ENCODE results near the gene GLIS1. TPM values are rescaled to one million over a fixed set of nuclear protein-coding genes. Genes with fewer than 3 reads are reported as not detected.

Gene GLIS1
- total and polyA plus RNA-seq, 2 donors, result 0.42 to 2.0 TPM

DNA sequence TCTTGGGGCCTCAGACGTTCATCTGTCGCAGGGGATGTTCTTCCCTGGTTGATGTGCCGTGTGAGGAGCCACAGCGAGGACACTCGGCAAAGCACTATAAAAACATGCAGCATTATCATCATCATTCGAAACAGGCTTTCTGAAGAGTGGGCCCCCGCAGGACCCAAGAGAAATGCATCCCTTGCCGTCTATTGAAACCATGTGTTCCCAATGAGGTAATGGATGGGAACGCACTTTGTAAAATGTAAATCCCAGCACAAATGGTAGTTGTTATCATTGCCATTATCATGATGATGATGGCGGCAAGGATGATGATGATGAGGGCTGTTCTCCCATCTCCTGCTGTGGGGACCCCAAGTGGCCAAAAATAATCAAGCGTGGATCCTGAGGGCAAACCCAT is 76.8 kb downstream of the GLIS1 start:
- no peak for DNase-seq (ENCODE audit: extremely low spot score)
- Histone ChIP-seq H3K27ac (ENCODE audit: low read depth) (no peak overlapping the region), H3K36me3 (ENCODE audit: insufficient read depth) (no peaks in the 10 kb centered on the region), H3K4me3 (ENCODE audit: low read depth, low read length) (no peak overlapping the region), H3K4me1 (ENCODE audit: insufficient read depth) (no peaks in the 10 kb centered on the region)
- 89% methylated on average over 11 of the region's 11 CpGs for WGBS

DNA sequence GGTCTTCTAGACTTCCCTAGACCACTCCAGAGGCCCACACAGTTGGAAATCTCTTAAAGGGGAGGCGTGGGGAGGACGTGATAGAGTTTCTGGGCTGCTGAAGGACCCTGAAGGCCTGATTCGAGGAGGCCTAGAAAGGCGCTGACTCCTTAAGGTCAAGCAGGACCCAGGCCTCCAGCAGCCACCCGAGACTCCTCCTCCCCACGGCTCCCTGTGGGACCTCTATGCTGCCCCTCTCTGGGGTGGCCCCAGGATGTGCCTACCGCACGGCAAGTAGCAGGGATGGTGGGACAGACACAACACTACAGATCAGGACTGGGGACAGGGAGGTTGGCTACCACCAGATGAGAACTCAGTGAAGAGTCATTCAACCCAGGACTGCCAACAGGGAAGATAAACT is 77.5 kb downstream of the GLIS1 start:
- Histone ChIP-seq H3K4me1 (ENCODE audit: insufficient read depth) (no peaks in the 10 kb centered on the region), H3K36me3 (ENCODE audit: insufficient read depth) (no peaks in the 10 kb centered on the region), H3K27ac (ENCODE audit: low read depth) (no peak overlapping the region), H3K4me3 (ENCODE audit: low read depth, low read length) (no peak overlapping the region)
- WGBS, result 92% methylated on average over 8 of the region's 8 CpGs
- no peak for DNase-seq (ENCODE audit: extremely low spot score)

DNA sequence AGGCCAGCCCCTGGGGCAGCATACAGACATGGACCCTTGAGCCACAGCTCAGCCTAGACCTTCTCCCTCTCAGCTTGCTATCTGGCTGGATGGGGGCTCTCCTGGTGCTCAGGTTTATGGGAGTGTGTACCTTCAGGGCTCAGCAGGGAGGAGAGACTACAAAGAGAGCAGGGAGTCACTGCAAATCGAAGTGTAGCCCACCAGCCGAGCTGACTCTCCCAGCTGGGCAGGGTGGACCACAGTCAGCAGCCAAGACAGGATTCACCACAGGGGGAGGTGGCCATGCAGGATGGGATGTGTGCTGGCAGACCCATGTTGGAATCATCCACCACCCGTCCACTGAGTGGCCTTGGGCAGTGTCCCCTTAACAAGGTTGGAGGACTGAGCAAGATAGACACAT is 78.3 kb downstream of the GLIS1 start:
- DNase-seq (ENCODE audit: extremely low spot score), result no peak

DNA sequence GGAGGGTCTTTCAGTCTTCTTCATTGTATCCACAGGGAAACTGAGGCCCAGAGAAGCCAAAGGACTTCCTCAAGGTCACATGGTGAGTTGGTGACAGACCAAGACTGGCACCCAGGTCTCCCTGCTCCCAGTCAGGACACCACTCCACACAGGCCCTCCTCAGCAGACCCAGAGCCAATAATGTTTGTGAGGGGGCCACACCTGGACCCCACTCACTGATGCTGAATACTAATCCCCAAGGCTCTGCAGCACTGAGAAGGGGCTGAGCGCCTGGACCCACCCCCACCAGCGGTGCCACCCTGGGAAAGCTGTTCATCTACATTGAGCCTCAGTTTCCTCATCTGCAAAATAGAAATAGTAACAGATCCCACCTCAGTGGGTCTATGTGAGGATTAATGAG is 79.5 kb downstream of the GLIS1 start:
- Histone ChIP-seq H3K4me3 (ENCODE audit: low read depth, low read length) (no peak overlapping the region), H3K36me3 (ENCODE audit: insufficient read depth) (no peaks in the 10 kb centered on the region), H3K27ac (ENCODE audit: low read depth) (no peak overlapping the region), H3K4me1 (ENCODE audit: insufficient read depth) (no peaks in the 10 kb centered on the region)
- DNase-seq (ENCODE audit: extremely low spot score), result no peak
- WGBS, result 96% methylated on average over 2 of the region's 2 CpGs

More for the DNA sequence above, 78.3 kb downstream of the GLIS1 start:
- no peak overlapping the region for H3K4me3 ChIP-seq (ENCODE audit: low read depth, low read length)
- no peaks in the 10 kb centered on the region for H3K36me3 ChIP-seq (ENCODE audit: insufficient read depth)
- H3K27ac ChIP-seq (ENCODE audit: low read depth), result no peak overlapping the region
- 84% methylated on average over 3 of the region's 3 CpGs for WGBS
- H3K4me1 ChIP-seq (ENCODE audit: insufficient read depth), result no peaks in the 10 kb centered on the region

DNA sequence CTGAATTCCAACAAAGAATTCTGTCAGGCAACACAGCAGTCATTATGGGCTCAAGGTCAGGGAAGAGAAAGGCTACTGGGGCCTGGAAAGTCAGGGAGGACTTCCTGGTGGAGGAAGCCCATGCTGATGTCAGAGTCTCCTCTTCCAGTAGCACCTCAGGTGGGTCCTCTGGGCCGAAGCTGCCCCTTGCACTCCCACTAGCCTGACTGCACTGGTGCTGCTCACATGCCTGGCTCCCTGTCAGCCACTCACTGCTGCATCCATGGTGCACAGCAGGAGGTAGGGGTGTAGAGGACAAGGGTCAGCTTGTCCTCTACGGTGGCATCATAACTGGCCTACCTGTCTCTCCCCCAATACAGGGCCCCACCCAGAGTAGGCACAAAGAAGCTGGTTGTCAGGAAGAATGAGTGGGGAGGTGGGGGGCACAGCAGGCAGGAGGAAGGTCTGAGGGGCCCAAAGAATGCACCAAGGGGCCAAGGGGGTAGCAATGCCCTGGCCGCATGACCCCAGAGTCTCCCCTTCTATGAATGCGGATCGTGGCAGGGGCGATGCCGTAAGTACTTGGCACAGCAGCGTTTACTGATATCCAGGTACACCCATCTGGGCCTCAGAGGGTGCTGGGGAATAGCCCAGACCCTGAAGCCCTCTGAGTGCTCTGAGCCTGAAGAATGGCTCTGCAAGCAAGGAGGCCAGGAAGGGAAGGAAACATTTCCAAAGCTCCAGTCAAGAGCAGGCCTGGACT is 80.3 kb downstream of the GLIS1 start:
- H3K4me3 ChIP-seq (ENCODE audit: low read depth, low read length), result no peak overlapping the region
- no peak for DNase-seq (ENCODE audit: extremely low spot score)
- WGBS, result 86% methylated on average over 8 of the region's 8 CpGs

DNA sequence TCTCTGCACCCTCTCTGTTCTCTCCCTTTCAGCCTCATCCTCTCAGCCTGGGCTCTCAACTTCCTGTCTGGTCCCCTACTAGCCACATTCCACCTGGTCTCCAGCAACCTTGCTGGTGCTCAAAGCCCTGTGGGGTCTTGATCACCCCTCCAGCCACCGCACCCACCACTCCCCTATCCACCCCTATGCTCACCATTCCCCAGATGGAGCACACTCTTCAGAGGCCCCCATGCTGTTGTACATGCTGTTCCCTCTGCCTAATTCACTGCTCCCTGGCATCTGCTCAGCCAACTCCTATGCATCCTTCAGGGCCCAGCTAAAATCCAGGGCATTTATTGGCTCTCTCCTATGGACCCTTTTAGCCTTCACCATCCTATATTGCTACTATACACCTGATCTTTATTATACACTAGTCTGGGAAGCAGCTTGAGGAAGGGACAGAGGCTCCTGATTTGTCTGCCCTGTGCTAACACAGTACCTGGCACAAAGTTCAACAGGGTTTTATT is 81.0 kb downstream of the GLIS1 start:
- no peak overlapping the region for H3K4me3 ChIP-seq (ENCODE audit: low read depth, low read length)
- no peak for DNase-seq (ENCODE audit: extremely low spot score)
- H3K4me1 ChIP-seq (ENCODE audit: insufficient read depth), result no peaks in the 10 kb centered on the region
- WGBS, result 98% methylated on average over 1 of the region's 1 CpG
- no peak overlapping the region for H3K27ac ChIP-seq (ENCODE audit: low read depth)
- H3K36me3 ChIP-seq (ENCODE audit: insufficient read depth), result no peaks in the 10 kb centered on the region

More for the DNA sequence above, 80.3 kb downstream of the GLIS1 start:
- H3K27ac ChIP-seq (ENCODE audit: low read depth), result no peak overlapping the region
- no peaks in the 10 kb centered on the region for H3K4me1 ChIP-seq (ENCODE audit: insufficient read depth)
- no peaks in the 10 kb centered on the region for H3K36me3 ChIP-seq (ENCODE audit: insufficient read depth)

DNA sequence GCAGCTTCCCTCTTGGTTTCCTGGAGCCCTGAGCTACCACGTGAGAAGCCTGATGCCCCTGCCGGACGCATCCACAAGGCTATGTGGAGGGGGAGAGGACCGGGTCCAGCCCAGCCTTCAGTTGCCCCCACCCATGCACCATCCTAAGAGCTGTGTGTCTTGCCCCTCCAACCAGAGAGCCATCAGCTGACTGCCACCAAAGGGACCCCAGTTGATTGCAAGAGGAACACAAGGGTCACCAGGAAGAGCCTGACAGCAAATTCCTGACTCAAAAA is 81.5 kb downstream of the GLIS1 start:
- 35% methylated on average over 4 of the region's 4 CpGs for WGBS
- no peak for DNase-seq (ENCODE audit: extremely low spot score)
- no peaks in the 10 kb centered on the region for H3K36me3 ChIP-seq (ENCODE audit: insufficient read depth)
- H3K27ac ChIP-seq (ENCODE audit: low read depth), result no peak overlapping the region
- no peak overlapping the region for H3K4me3 ChIP-seq (ENCODE audit: low read depth, low read length)
- H3K4me1 ChIP-seq (ENCODE audit: insufficient read depth), result no peaks in the 10 kb centered on the region

DNA sequence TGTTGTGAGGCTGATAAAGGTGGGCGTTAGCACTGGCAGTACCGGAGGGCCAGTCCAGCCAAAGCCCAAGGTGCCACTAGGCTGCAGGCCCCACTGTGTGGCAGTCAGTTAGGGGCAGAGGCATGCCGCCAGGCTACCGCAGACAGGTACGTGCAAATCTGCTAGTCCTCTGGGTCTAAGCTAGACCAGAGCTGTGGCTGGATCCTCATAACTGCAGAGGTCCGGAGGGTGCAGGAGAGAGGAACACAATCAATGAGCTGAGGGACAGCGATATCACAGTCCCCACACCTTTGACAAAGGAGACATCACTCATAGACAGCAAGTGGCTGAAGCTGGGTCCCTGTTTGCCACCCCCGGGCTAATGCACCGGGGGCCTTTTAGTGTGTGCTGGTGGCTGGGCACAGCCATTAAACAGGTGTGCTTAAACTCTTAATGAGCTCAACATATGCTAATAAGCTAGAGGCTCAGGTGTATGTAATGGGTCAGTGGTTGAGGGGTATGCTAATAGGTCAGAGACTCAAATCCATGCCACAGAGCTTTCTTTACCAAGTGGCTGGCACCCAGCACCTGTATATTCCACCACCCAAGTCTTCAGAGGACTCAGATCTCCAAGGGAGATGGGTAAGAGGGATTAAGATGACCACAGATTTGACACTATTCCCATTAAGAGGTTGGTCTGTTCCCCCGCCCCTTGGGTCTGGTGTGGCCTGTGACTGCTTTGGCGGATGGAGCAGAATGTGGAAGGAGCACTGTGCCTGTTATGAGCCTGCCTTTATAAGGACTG is 82.0 kb downstream of the GLIS1 start:
- H3K4me1 ChIP-seq (ENCODE audit: insufficient read depth), result no peaks in the 10 kb centered on the region
- WGBS, result 85% methylated on average over 11 of the region's 11 CpGs
- no peak overlapping the region for H3K4me3 ChIP-seq (ENCODE audit: low read depth, low read length)
- H3K27ac ChIP-seq (ENCODE audit: low read depth), result no peak overlapping the region
- DNase-seq (ENCODE audit: extremely low spot score), result no peak
- H3K36me3 ChIP-seq (ENCODE audit: insufficient read depth), result no peaks in the 10 kb centered on the region

DNA sequence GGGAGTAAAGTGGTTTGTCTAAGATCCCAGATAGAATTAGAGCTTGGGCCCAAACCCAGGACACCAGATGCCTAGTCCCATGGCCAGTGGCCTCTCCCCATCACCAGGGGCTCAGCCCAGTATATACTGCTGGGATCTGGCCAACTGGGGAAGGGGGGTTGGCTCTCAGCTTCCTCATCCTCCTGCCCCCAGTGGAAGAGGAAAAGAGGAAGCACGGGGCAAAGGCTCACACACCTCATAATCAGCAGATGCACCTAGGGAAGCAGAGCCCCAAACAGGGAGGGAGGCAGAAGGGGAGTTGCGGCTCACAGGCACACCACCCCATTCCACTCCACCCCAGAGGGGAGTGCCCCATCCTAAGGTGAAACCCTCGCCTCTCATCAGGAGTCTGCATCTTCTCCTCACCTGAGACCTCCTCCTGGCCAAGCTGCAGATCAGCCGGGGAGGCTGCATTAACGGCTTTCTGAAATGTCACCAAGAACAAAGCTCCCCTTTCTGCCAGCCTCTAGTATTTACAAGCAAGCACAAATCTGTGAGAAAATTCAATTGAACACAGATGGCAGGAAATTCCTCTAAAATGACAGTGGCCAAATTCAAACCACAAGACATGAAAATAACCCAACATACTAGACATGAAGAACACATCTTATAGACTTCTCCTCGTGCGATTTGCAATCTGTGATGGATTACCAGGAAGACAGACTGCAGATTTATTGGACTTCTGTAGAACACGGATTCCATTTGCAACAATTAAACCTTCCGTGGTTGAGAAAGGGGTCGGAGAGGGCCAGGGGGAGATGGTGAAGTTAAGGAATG is 82.8 kb downstream of the GLIS1 start:
- DNase-seq (ENCODE audit: extremely low spot score), result no peak
- Histone ChIP-seq H3K36me3 (ENCODE audit: insufficient read depth) (no peaks in the 10 kb centered on the region), H3K4me3 (ENCODE audit: low read depth, low read length) (no peak overlapping the region), H3K27ac (ENCODE audit: low read depth) (no peak overlapping the region), H3K4me1 (ENCODE audit: insufficient read depth) (no peaks in the 10 kb centered on the region)
- 42% methylated on average over 10 of the region's 10 CpGs for WGBS

DNA sequence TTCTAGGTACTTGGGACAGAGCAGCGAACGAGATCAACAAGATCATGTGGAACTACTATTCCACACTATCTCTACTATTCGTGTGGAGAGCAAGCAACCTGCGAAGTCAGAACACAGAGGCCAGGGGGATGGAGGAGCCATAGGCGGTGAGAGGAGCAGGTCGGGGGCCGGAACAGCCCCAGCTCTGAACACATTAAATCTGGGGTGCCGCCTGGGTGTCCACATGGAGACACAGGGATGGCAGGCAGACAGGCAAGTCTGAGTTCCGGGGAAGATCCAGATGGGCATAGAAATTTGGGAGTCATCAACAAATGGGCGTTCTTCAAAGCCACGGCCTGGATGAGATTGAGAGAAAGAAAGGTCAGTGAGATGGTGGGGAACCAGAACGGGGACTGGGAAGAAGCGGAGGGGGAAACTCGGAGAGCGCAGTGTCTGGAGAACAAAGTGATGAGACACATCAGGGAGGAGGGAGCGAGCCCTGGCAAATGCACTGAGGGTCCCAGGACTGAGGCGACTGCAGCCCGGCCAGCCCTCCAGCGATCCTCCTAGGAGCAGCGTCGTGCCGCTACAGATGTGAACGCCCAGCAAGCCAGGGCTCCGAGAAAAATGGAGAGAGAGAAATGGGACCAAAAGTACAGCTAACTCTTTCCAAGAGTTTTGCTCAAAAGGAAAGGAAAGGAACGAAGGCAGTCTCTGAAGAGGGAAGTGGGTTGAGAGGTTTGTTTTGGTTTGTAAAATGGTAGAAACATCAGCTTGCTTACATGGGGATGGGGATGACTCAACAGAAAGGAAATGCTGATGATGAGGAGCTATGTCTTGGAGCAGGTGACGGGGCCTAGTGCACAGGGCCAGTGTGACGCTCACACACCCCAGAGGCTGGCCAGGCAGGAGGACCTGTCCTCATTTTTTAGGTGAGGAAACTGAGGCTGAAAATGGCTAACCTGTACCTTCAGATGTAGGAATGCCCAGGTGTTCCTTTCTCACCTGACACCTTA is 84.5 kb downstream of the GLIS1 start:
- Histone ChIP-seq H3K4me3 (ENCODE audit: low read depth, low read length) (no peak overlapping the region), H3K36me3 (ENCODE audit: insufficient read depth) (no peaks in the 10 kb centered on the region), H3K4me1 (ENCODE audit: insufficient read depth) (no peaks in the 10 kb centered on the region), H3K27ac (ENCODE audit: low read depth) (no peak overlapping the region)
- DNase-seq (ENCODE audit: extremely low spot score), result no peak
- 84% methylated on average over 27 of the region's 27 CpGs for WGBS

DNA sequence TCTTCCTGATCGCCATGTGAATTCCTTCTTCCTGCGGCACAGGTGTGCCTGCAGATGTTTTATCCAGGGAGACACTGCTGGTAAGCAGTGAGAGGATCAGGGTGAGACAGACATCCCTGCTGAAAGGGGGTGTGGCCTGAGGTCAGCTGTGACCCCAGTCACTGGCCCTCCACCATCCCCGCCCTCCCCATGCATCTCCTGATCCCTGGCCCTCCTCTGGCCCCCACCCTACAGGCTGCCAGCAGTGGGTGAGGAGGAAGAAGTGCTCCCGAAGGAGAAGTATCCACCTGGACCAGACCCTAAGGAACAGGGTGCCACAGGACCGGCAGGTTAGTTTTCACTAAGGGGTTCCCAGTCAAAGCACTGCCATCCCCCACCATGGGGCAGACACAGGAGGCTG is 85.3 kb downstream of the GLIS1 start:
- Histone ChIP-seq H3K27ac (ENCODE audit: low read depth) (no peak overlapping the region), H3K4me3 (ENCODE audit: low read depth, low read length) (no peak overlapping the region), H3K4me1 (ENCODE audit: insufficient read depth) (no peaks in the 10 kb centered on the region), H3K36me3 (ENCODE audit: insufficient read depth) (no peaks in the 10 kb centered on the region)
- no peak for DNase-seq (ENCODE audit: extremely low spot score)
- 81% methylated on average over 5 of the region's 5 CpGs for WGBS

DNA sequence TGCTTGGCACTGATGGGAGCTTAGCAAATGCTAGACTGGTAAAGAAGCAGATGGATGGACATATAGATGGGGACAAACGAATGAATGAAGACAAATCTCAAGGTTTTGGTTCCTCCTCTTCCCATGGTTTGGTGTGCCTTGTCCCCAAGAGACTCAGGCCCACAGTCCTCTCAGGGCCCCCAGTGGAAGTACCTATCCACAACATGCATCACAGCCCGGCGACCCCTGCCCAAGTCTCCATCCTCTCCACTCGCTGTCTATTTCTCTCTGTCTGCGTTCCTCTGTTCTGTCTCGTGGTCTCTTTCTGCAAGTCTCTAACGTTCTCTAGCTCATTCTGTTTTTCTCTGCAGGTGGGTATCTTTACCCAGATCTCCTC is 85.8 kb downstream of the GLIS1 start:
- H3K4me1 ChIP-seq (ENCODE audit: insufficient read depth), result no peaks in the 10 kb centered on the region
- no peaks in the 10 kb centered on the region for H3K36me3 ChIP-seq (ENCODE audit: insufficient read depth)
- no peak overlapping the region for H3K4me3 ChIP-seq (ENCODE audit: low read depth, low read length)
- WGBS, result 75% methylated on average over 7 of the region's 7 CpGs
- DNase-seq (ENCODE audit: extremely low spot score), result no peak
- H3K27ac ChIP-seq (ENCODE audit: low read depth), result no peak overlapping the region
